Measurements from ENCODE around the gene PIANP.

Gene PIANP

DNA sequence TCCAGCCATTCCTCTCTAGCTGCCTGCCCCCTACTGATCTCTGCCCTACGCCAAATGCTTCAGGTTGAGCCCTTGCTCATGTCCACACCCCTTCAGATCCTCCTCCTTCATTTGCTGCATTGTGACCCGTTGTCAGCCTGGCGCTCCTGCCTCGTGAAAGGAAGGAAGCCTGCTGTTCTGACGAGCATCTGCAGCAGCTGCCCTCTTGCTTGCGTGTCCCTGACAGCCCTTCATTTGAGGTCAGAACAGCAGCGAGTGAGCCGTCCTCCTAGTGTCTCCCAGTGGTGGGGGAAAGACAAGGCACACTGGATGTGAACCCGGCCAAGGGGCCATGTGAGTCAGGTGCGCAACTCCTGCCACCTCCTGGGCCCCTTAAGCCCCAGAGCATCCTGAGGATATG, 3.0 kb upstream of the PIANP start:
- DNase-seq: no peak

DNA sequence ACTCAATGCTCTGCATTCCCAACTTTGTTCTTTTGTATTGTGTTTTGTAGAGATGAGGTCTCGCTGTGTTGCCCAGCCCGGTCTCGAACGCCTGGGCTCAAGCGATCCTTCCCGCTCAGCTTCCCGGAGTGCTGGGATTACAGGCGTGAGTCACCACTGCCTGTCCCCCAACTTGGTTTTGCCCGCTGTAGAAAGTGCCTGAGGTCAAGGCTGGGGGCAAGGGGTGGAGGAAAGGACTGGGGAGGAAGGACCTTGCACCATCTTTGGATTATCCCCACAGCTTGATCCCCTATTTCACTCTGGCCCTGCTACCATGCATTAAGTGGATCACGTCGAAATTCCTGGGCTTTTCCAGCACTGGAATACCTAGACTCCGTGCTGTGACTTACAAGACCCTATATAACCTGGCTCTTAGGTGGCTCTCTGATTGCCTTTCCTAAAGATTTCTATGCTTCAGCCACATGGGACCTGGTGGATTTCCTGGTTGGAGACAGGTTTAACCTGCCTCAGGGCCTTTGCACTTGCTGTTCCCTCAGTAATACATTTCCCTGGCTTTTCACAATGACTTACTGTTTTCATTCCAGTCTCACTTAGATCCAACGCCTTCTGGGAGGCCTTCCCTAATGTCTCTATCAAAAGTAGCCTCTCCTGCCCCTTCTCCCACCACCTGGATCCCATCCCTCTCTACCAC, 608 bp upstream of the PIANP start:
- DNase-seq: no peak

DNA sequence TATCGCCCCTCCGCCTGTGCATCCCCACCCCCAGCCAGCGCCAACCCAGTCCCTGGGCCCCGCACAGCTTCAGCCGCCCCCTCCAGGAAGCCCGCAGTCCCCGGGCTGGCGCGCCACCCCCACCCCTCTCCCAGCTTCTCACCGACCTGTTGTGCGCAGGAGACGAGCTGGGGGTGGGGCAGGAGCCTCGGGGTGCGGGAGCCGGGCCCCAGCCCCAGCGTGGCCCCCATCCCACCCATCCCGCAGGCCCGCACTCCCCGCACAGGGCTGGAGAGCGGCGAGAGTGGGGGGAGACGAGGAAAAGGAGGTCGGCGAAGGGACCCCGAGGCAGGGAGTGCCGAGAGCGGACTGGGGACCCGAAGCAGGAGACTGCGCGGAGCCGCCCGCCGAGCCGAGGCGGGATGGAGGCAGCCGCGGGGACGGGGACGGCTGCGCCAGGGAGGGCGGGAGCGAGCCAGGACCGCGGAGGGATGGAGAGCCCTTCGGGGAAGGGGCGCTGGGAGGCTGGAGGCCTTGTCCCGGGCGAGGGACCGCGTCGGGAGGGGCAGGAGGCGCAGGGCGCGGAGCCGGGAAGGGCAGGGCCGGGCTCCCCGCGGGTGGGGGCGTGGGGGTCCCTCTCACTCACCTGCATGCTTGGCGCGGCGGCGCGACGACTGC, 498 bp downstream of the PIANP start:
- DNase-seq: no peak

DNA sequence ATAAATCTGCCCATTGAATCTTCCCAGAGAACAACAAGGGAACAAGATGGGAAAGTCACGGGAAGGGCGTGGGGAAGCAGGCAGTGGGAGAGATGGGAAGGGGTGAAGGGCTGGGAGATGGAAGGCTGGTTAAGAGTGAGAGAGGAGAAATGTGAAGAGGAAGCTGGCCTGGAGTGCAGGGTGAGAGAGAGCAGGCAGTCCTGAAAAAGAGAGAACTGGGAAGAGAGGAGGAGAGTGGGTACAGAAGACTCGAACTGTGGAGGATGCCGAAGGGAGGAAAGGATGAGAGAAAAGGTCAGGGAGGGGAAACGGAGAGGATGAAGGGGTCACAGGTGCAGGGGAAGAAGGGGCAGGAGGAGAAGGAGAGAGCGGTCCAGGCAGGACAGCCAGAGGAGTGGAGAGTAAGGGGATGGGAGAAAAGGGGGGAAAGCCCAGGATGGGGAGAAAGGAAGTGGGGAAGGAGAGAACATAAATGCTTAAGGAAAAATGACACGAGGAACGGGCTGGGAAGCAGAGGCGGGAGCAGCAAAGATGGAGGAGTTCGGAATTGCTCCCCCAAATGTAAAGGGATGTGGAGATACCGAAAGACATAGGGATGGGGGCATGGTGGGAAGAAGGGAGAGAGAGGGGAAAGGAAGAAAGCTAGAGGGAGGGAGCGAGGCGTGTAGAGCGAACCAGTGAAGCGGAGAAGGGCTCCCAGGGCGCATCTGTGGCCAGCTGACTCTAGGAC, 1.2 kb downstream of the PIANP start:
- DNase-seq: no peak

DNA sequence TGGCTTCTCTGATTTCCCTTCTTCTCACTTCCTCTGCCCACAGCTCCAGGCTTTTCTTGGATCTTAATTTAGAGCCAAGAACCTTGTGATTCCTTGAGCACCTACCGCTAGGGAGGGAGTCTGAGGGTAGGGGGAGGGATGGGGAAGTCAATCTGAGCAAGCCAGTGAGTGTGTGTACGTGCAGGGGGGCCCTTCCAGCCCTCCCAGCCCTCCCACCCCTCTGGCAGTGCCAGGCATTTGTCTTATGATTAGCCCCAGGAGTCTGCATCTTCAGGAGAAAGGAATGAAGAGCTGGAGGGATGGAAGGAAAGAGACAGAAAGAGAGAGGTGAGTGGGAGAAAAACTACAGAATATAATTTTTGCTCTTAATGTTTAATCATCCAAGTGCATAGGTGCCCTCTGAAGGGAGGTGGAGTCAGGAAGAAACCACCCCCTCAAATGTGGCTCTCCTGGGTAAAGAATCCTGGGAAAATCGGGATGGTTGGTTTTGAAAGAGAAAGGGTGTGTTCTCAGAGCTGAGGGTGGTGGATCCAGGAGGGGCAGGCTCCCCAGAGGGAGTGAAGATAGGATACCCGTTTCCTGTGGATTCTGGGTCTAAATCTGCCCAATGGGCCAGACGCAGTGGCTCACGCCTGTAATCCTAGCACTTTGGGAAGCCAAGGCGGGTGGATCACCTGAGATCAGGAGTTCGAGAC, 2.1 kb downstream of the PIANP start:
- no peak for DNase-seq

DNA sequence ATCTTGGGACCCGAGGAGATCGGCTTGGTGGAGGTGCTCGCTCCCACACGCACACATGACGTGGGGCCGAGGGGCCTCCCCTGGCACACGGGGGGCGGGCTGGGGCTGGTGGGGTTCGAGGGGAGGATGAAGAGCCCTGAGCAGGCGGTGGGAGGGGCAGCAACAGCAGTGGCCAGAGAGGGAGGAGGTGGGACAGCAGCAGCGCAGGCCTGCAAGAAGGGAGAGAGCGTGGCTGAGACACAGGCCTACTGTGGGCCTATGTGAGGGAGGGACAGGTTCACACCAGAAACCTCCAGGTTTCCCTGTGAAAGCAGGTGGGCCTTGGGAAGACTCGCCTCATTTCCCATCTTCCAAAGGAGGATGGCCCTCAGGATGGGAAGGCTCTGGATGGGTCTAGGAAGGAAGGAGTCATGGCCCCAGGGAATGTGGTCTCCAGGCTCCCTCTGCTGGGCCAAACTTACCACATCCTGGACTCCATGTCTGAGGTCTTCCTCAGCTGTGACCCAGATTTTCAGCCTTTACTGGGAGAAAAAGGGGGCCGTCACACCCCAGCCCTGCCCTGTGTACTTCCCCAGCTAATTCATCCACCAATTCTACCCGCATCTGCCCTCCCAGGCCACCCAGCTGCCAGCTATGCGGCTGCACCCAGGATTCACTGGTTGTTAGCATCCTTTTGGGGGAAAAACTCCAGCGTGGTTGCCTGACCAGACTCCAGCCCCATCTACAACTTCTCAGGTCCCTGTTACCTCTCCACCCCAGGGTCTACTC, 2.8 kb downstream of the PIANP start:
- no peak for DNase-seq

DNA sequence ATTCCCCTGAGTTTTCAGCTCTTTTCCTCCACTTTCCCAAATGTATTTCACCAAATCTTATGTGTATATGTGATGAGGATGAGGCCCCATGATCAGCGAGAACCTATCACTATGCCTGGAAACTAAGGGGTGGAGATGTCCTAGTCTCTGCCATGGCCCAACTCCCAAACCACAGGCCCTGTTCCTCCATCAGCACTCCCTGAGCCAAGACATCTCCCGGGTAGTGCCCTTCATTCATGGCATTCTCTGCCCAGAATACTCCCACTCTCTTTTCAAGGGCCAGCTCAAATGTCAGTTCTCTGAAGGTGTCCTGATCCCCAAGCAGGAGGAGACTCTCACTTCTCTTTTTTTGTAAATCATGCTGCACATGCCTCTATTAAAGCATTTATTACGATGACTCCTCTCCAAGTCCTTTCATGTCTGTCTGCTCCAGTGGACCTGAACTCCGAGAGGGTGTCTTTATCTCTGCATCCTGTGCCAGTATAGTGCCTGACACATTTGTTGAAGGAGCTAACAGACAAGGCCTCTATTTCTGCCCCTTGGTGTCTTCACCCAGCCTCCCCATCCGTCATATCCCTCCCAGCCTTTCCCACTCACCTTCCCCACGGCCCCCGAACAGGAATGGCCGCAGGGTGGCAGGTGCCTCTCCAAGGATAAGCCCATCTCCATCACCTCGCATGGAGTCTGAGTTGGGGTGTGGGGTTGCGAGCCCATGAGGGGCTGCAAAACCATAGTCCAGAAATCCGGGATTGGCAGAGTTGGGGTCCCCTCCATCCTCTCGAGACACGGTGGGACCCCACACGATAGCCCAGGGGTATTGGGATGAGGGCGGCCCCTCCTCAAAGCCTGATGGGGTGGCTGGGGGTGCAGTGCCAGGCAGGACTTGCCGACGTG, 3.7 kb downstream of the PIANP start:
- no peak for DNase-seq

DNA sequence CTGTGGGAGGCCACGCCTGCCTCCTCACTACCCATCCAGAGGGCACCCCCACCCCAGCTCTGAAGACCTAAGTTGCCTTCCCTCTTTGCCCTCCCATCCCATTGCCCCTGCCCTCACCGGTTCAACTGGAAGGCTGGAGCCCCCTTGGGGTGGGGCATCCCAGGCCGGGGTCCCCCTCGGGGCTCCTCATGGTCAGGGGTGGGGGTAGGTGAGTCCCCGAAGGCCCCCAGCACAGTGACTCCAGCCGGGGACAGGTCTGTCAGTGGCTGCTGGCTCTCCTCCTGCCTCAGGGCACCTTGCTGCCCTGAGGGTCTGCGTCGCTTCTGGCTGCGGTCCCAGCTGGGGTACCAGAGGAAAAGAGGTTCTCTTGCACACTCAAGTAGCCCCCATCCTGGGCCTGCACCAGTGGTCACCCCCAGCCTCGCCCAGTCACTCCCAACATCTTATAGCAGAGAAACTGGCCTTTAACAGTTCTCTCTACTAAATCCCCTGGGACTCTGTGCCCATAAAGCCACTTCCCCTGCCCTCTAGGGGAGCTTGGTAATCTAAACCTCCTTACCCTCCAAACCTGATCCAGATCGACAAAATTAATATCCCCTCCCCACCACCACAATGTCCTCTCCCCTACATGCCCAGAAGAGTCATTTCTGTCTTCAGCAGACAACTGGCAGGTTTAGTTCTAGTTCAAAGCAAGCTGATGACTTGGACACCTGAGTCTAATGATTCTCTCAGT, 5.1 kb downstream of the PIANP start:
- DNase-seq: no peak

DNA sequence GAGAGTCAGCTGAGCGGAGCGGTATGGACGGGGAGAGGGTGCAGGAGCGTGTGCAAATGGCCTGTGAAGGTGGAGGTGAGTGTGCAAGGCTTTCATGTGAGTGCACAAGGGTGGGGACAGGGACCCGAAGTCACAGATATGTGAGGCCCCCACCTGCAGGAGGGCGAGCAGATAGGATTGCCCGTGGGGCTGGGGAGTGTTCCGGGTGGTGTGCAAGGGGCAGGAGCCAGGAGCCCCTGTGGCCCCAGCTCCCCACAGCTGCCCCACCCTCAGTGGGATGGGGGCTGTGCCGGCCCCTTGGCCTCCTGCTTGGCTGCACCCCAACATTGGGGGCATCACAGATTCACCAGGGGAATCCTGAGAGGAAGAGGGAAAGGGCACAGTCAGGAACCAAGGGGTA, 5.9 kb downstream of the PIANP start:
- DNase-seq: no peak

DNA sequence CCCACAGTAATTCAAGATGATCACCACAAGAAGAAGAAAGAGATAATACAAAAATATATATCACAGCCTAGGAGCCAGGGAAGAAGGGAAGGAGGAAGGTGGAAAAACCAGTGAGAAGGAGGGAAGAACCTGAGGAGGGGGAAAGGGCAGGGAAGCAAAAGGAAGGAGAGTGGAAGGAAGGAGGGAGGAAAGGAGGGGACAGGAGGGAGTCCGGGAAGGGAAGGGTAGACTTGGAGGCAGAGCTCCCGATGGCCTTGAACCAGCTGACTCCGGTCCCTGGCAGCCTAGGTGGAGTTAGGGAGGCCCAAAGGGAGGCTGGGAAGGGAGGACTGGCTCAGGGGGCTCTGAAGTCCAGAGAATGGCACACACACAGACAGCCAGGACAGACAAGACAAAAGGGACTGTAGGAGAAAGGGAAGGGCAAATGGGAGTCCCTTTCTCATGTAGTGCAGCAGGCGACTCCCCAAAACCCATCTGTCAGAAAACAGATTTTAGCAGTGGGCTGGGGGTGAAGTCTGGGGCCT, 6.7 kb downstream of the PIANP start:
- DNase-seq: no peak

DNA sequence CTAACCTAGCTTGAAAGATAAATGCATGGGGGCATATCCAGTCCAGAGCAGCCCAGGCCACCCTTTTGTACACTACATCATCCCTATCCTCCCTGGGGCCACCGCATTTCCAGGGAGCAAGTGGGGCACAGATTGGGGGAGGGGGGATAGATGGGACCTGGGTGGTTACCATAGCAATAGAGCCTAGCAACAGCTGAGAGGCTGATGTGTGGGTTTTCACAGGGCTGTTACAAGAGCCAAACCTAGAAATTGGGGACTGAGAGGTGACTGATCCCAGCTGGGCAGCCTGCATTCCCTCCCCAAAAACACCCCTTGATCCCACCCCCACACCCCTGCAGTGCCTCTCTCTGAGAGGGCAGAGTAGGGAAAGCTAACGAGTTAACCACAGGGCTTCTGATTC, 7.7 kb downstream of the PIANP start:
- no peak for DNase-seq

DNA sequence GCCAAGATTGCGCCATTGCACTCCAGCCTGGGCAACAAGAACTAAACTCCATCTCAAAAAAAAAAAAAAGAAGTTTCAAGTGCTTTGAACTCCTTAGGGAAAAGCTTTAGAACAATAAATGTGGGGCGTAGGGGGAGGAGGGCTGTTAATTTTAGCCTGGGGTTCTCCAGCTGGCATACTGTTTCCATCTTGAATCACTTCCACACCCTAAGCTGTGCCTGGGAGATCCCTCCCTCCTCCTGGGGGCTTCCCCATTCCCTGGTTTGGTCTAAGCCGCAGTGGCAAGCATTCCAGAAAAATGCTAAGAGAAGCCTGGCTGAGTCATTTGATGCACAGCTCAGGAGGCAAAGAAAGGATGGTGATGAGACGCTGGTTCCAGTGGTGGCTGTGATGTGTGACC, 9.1 kb downstream of the PIANP start:
- DNase-seq: no peak

DNA sequence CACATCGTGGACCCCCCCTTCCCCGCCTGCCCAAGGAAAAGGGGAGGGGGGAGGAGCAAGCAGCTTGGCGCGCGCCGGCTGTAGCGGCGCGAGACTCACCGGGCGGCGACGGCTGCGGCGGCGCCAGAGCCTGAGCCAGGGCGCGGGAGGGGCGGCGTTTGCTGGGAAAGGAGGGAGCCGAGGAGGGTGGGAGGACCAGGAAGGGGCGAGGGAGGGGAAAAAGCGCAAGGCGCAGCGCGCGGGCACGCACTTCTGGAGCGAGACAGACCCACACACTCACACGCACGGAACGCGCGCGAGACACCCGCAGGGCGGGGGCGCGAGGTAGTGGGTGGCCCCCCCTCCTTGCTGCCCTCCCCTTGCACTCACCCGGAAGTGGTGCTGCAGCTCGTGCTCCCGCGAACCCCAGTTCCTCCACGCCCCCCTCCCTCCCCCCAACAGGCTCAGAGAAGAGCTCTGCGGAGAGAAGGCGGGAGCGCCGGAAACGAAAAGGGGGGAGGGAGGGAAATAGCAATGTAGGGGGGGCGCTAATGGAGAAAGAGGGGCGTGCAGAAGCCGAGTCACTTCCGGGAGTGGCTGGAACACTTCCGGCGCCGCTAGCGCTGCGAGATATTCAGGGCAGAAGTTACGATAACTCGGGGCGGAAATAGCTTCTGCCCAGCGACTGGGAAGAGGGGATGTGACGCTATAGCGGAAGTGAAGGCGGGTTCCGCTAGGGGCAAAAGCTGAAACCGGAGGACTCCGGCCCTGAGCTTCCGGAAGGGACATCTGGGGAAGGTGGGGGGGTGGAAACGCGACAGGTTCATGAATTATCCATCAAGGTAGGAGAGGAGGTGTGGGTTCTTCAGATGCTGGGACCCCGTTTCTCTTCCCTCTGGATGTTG, 11.4 kb downstream of the PIANP start, which contains the start of gene ZNF384:
Gene ZNF384, minus strand, starts transcription at position 377 of the 884 bp plus-strand sequence. CDS start 9,855 bp downstream, outside the sequence.
- DNase-seq: peak; percentile 90

DNA sequence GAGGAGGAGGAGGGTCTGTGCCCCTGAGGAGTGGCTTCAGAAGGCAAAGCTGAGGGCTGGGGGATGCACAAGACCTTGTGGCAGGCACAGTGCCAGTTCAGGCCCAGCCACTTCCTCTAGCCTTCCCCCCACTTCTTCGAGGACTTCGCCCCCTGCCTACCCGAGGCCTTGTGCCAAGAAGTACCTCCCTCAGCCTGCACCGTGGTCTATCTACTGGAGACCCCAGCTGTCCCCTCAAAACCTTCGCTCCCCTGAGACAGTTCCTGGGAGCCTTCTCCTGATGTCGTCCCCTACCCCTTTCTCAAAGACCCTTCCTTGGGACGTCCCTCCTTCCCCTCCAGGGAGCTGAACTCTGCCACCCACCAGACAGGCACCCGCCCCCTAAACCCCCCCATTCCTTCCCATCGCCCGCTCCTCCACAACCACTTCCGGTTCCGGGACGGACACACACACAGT, 12.0 kb downstream of the PIANP start:
- DNase-seq: no peak

DNA sequence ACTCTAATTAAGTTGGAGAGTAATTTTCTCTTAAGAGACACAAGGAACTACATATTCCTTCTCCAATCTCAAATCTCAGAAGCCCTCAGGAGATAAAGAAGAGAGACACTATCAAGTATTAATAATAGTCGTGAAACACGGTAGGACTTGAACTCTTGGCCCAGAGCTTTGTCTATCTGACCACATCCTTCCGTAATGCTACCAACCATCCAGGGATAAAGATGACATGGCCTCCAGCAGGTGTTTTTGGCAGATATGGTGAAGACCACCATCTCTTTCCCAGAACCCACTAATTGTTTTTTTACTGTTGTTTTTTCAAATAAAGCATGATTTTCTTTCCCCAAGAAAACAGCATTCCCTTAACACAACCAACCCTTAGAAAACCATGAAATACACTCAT, 14.8 kb downstream of the PIANP start:
- DNase-seq: no peak

DNA sequence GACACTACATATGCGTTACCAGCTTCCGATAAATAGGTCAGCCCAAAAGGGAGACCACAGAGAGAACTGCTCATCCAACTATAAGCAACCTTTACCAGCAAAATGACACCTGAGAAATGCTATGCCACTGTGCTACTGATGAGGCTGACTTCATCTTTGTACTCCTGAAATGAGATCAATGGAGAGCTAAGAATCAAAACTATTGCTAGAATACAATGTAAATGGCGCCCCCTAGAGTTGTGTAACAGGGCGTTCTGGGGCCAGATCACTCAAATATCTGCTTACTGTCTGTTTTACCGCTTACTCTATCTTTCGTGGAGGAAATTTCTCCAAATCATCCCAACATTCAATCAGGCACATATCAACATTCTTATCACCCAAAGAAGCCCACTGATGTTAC, 16.0 kb downstream of the PIANP start:
- DNase-seq: peak; percentile 11

DNA sequence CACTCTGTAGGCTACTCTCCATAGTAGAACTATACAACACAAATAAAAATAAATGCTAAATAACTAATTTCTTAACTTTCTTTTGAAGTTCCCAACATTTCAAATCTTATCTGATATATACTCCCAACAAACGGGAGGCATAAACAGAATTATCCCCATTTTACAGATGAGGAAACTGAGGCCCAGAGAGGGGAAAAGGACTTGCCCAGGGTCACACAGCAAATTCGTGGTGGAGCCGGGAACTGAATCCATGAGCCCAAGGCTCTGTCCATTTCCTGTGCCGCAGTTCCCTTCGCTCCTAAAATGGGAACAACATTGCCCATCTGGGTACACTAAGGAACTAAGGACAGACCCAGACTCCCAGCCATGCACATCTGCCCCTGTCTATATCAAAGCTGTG, 23.7 kb downstream of the PIANP start:
- no peak for DNase-seq

DNA sequence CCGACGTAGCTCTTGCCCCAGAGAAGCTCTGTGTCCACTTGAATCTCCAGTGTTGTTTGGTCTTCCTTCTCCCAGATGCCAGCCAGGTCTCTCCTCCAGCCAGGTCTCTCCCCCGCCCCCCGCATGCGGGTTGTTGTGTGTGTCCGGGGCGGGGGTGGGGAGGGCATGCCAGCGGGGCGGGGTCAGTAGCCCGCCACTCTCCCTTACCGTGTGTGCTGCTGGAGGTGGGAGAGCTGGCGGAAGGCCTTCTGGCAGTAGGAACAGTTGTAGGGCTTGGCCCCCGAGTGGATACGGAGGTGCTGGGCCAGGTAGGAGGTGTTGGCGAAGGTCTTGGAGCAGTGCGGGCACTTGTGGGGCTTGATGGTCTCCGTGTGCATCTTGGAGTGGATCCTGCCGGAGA, 28.5 kb downstream of the PIANP start:
- DNase-seq: no peak

DNA sequence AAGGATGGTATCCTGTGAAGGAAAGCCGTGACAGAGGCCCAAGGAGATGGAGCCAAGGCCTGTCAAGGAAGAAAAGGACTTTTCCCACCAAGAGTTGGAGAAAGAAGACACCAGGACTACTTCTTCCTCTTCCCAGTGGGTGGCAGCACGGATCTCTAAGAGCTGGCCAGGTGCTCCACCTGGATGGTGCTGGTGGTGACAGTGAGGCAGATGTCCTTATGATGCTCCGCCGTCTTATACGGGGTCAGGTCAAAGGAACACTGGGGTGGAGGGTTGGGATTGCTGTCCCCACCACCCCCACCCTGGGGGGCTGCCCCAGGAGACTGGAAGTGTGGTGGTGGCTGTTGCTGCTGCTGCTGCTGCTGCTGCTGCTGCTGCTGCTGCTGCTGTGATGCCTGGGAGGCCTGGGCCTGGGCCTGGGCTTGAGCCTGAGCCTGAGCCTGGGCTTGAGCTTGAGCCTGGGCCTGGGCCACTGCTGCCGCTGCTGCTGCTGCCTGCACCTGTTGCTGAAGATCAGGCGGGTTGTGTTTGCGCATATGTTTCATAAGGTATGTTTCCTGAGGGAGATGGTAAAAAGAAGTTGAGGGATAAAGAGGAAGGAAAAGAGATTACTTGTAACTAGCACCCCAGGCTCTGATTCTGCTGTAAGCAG, 32.9 kb downstream of the PIANP start:
- no peak for DNase-seq
